SK-N-MC (cell line): ENCODE measurements around the gene CHI3L2.

Source experiments
- EZH2 ChIP-seq: fragments of 200-600 bp; sonication (generic); IDR thresholded peaks from one replicate; pipeline ENCODE4 v1.6.1; 2017; ENCODE audit warnings: antibody characterized with exemption
- FOXP2 ChIP-seq: optimal IDR thresholded peaks from 2 replicates; pipeline ENCODE3; 2011; ENCODE audit warnings: mild to moderate bottlenecking, moderate library complexity; ENCODE audit not compliant: insufficient read depth; ENCODE audit errors: extremely low read length, control extremely low read depth
- POLR2AphosphoS5 ChIP-seq: IDR thresholded peaks from 2 replicates; pipeline ENCODE4 v1.6.1; 2012; ENCODE audit warnings: mild to moderate bottlenecking, low read depth, low read length, borderline replicate concordance

DNA sequence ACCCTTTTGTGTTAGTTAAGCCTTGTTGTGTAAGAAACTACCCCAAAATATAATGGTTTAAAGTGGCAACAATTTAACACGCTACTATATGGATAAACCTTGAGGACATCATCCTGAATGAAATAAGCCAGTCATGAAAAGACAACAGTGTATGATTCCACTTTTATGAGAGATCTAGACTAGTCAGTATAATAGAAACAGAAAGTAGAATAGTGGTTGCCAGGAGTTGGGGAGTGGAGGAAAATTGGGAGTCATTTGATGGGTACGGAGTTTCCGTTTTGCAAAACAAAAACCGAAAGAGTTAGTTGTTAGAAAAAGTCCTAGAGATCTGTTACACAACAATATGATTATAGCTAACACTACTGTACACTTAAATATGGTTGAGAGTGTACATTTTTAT lies 47.1 kb downstream of the CHI3L2 start:
- no peak for TF ChIP-seq POLR2AphosphoS5
- no peak for TF ChIP-seq EZH2
- no peak for TF ChIP-seq FOXP2
